T-helper 2 cell treated with Interferon-gamma antibody and Interleukin-4, amounts not matched to agents 5 μg/mL and 100 μg/mL, for 36 hours (primary cell): ENCODE data around the gene NDRG3.

Experiments used
- DNase-seq: peaks from one replicate; pipeline ENCODE4 v3.0.0; 2021; ENCODE audit warnings: low spot score
- H3K27ac Mint-ChIP-seq: one replicate; pipeline ENCODE4 v1.8.0; 2021; ENCODE audit warnings: mild to moderate bottlenecking, mixed read lengths
- H3K27me3 Mint-ChIP-seq: one replicate; pipeline ENCODE4 v1.8.0; 2021; ENCODE audit warnings: low read depth, mixed read lengths
- H3K36me3 Mint-ChIP-seq: one replicate; pipeline ENCODE4 v1.8.0; 2021; ENCODE audit warnings: low read depth, mixed read lengths
- H3K4me1 Mint-ChIP-seq: one replicate; pipeline ENCODE4 v1.8.0; 2021; ENCODE audit warnings: low read depth, mixed read lengths
- H3K4me3 Mint-ChIP-seq: one replicate; pipeline ENCODE4 v1.8.0; 2022; ENCODE audit warnings: mild to moderate bottlenecking, moderate library complexity, mixed read lengths
- H3K9me3 Mint-ChIP-seq: one replicate; pipeline ENCODE4 v1.8.0; 2021; ENCODE audit warnings: mixed read lengths

Gene NDRG3

DNA sequence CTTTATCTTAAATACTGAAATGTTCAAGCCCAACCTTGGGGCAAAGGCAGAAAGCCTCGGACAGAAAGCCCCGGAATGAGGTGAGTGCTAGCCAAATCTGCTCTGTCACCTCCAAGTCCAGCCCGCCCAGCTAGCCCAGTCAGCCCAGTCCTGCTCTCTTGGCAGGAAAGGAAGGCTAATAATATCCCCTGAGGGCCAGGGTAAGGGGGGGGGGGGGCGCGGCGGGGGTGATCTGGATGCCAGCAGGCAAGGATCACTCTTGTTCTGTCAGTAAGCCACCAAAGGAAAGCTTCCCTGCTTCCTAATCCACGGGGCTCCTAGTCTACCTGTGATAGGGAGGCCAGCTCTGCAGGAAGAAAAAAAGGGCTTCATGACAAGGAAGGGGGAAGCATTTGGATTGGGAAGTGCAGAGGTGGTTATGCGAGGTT is 1.1 kb downstream of the NDRG3 start:
- H3K27ac Mint-ChIP-seq, result peak overlapping the region; percentile 28
- H3K4me3 Mint-ChIP-seq, result peak overlapping the region; percentile 86
- H3K36me3 Mint-ChIP-seq, result no peaks in the 10 kb centered on the region
- H3K4me1 Mint-ChIP-seq, result peaks cover 17% of the 10 kb centered on the region
- H3K27me3 Mint-ChIP-seq, result no peaks in the 10 kb centered on the region
- H3K9me3 Mint-ChIP-seq, result no peaks in the 10 kb centered on the region
- no peak for DNase-seq

DNA sequence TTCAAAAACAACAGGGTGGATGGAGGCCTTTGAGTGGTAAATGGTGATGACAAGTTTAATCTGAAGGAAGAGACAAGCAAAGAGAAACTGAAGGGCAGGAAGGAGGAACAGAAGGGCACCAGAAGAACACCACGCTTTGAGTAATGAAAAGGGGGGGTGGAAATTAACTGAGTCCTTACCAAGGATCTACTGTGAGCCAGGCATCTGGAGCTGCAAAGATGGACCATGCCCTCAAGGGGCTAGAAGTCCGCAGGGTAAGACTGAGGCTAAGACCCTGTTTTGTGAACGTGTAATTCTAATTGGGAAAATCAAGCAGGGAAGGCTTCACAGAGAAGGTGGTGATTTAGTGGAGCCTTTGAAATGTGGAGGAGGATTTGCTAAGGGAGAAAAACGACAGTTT is 1.6 kb downstream of the NDRG3 start:
- no peak overlapping the region for H3K27ac Mint-ChIP-seq
- H3K4me3 Mint-ChIP-seq, result peak overlapping the region; percentile 67
- H3K27me3 Mint-ChIP-seq, result no peaks in the 10 kb centered on the region
- H3K4me1 Mint-ChIP-seq, result peaks cover 17% of the 10 kb centered on the region
- no peak for DNase-seq
- H3K36me3 Mint-ChIP-seq, result no peaks in the 10 kb centered on the region
- no peaks in the 10 kb centered on the region for H3K9me3 Mint-ChIP-seq

DNA sequence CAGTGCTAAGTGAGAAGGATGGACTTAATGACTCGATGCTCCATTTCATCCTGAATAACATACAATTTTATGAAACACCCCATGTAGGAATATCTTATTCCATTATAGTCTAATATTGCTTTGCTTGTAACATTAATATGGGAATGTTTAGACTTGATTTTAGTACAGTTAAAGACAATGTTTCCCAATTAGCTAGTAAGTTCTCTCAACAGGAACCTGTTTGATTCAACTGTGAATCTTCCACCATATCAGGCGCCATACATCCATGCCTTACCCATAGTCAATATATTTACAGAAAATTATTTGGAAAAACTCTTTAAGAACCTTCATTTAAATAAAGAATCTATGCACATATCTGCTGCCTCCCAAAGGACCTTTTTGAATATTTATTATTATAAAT is 3.3 kb downstream of the NDRG3 start:
- Mint-ChIP-seq H3K36me3 (no peaks in the 10 kb centered on the region), H3K4me3 (no peak overlapping the region), H3K27ac (no peak overlapping the region), H3K27me3 (no peaks in the 10 kb centered on the region), H3K9me3 (no peaks in the 10 kb centered on the region), H3K4me1 (peaks cover 17% of the 10 kb centered on the region)
- no peak for DNase-seq

DNA sequence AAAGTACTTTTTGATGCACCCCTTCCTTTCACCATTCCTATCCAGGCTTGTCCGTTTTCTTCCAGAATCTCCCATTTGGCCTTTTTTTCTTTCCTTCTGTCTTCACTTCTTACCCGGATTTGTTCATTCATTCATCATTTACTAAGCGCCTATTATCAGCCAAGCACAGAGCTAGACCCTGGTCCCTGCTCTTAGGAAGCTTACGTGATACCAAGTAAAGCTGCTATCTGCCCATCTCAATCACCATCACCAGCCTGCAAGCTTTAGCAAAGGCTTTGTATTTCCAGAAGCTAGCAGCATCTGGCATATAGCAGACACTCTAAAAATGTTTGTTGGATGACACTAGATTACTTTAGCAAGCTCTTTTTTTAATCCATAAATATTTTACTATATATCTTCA is 4.8 kb downstream of the NDRG3 start:
- Mint-ChIP-seq H3K27ac (no peak overlapping the region), H3K27me3 (no peaks in the 10 kb centered on the region), H3K4me3 (no peak overlapping the region), H3K36me3 (no peaks in the 10 kb centered on the region), H3K4me1 (peaks cover 16% of the 10 kb centered on the region), H3K9me3 (no peaks in the 10 kb centered on the region)
- no peak for DNase-seq

DNA sequence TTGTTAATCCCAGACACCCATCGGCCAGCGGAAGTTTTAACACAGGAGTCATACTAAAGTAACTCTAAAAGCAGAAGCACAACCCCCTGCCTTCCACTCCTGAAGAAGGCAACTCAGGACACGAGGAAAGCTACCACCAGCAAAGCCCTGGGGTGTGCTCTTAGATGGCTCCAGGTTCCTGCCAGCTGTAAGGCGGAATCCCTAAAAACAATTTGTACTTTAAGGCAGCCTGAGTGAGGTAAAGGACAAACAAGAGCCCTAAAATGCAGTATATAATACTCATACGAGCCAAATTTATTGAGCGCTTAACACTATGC is 8.7 kb downstream of the NDRG3 start:
- Mint-ChIP-seq H3K4me3 (no peak overlapping the region), H3K4me1 (peaks cover 30% of the 10 kb centered on the region)

DNA sequence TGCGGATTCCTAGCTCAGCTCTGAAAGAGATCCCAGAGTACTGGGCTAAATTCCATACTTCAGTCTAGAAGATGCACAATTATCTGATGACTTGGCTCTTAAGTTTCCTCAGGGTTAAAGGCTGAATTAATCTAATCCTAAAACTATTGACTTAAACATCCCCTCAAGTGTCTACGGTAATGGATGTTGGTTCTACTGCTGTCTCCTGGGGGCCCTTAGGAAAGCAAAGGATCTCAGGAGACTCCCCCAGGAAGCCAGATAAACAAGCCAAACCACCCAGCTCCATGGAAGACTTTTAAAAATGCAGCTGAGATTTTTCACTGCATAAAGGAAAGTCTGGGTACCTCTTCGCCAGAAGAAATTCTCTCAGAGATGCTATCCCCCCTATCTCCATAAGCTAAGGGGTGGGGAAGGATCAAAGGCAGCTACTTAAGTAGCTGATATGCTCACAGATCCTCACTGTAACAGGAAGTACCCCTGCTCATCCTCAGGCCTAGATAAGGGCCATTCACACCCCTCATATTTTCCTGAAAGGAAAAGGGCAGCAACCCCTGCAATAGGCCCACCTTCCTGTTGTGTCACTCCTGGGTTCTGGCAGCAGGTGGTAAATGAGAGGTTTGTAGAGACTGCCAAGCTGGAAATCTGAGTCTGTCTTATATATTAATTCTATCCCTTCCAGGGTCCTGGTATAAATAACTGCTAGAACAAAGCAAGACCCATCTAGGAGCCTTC is 9.3 kb downstream of the NDRG3 start:
- no peaks in the 10 kb centered on the region for H3K27me3 Mint-ChIP-seq
- H3K9me3 Mint-ChIP-seq, result no peaks in the 10 kb centered on the region
- no peaks in the 10 kb centered on the region for H3K36me3 Mint-ChIP-seq
- no peak for DNase-seq
- no peak overlapping the region for H3K27ac Mint-ChIP-seq
- H3K4me3 Mint-ChIP-seq, result no peak overlapping the region
- H3K4me1 Mint-ChIP-seq, result peaks cover 30% of the 10 kb centered on the region

More for the DNA sequence above, 8.7 kb downstream of the NDRG3 start:
- H3K9me3 Mint-ChIP-seq, result no peaks in the 10 kb centered on the region
- no peaks in the 10 kb centered on the region for H3K36me3 Mint-ChIP-seq
- no peak overlapping the region for H3K27ac Mint-ChIP-seq
- H3K27me3 Mint-ChIP-seq, result no peaks in the 10 kb centered on the region
- DNase-seq, result no peak

DNA sequence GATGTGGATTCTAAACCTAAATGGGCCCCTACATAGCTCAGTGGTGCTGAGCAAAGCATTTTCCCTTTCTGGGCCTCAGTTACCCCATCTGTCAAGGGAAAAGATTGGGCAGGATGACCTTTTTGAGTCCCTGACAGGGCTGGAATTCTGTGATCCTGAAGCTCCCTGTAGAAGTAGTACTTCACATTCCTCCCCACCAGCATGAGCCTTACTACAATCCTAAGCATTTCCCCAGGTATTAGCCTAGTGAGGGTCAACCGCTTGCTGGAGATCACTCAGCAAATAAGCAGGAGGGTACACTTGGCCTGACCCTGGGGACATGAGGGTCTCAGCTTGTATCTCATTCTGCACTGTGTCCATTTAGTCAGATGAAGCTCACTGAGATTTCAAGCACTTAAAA is 13.4 kb downstream of the NDRG3 start:
- H3K9me3 Mint-ChIP-seq, result no peaks in the 10 kb centered on the region
- peaks cover 40% of the 10 kb centered on the region for H3K4me1 Mint-ChIP-seq
- H3K4me3 Mint-ChIP-seq, result no peak overlapping the region
- H3K27ac Mint-ChIP-seq, result no peak overlapping the region
- no peaks in the 10 kb centered on the region for H3K27me3 Mint-ChIP-seq
- peaks cover 2% of the 10 kb centered on the region for H3K36me3 Mint-ChIP-seq
- DNase-seq, result no peak

DNA sequence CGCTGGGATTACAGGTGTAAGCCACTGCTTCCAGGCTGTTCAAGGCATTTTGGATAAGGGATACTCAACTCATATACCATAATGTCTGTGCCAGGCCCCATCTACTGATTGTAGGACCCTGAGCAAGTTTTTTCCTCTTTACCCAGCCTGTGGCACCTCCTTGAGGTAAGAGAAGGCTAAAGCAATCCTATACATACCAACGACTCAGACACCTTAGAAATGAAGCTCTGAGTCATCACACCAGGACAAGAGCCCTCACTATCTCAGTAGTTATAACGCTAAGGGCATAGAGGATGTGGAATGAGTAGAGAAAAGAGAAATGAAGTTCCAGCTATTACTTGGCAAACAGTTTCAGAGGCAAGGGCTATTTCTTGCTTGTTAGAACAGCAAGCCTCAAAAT is 16.9 kb downstream of the NDRG3 start:
- peak overlapping the region; percentile 6 for H3K27ac Mint-ChIP-seq
- DNase-seq, result peak; percentile 31
- H3K9me3 Mint-ChIP-seq, result no peaks in the 10 kb centered on the region
- peaks cover 2% of the 10 kb centered on the region for H3K36me3 Mint-ChIP-seq
- H3K4me3 Mint-ChIP-seq, result no peak overlapping the region
- peaks cover 25% of the 10 kb centered on the region for H3K4me1 Mint-ChIP-seq
- no peaks in the 10 kb centered on the region for H3K27me3 Mint-ChIP-seq

DNA sequence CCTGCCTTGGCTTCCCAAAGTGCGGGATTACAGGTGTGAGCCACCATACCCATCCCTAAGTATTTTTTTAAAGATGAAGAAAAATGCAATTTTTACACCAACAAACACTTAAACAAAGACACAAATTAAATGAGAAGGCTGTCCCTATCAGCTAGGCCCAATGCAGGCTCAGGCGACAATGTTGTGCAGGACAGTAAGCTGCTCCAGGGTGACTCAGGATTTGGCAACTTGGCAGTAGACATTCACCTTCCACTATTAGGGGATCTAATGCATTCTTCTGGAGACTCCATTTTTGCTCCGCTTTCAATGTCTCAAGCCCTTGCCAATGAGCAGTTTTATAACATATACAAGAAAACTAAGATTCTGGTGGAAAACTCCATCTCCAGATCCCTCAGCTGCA is 19.7 kb downstream of the NDRG3 start:
- Mint-ChIP-seq H3K4me1 (peaks cover 12% of the 10 kb centered on the region), H3K36me3 (peaks cover 3% of the 10 kb centered on the region), H3K4me3 (no peak overlapping the region), H3K9me3 (no peaks in the 10 kb centered on the region), H3K27ac (no peak overlapping the region), H3K27me3 (no peaks in the 10 kb centered on the region)
- no peak for DNase-seq

DNA sequence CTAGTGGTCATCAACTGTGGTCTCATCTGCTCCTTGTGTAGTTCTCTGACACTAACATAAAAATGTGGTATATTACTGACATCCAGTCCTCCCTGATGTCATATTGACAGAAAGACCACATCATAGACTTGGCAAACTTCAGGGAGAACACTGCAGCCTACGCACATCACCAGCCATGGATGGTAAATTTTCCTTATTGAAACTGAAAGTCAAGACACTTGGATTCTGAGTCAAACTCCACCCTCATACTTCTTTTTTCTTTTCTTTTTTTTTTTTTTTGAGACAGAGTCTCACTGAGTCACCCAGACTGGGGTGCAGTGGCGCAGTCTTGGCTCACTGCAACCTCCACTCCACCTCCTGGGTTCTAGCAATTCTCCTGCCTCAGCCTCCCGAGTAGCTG is 25.4 kb downstream of the NDRG3 start:
- H3K4me3 Mint-ChIP-seq, result no peak overlapping the region
- no peaks in the 10 kb centered on the region for H3K9me3 Mint-ChIP-seq
- DNase-seq, result peak; percentile 44
- H3K27ac Mint-ChIP-seq, result no peak overlapping the region
- peaks cover 3% of the 10 kb centered on the region for H3K4me1 Mint-ChIP-seq
- H3K36me3 Mint-ChIP-seq, result peaks cover 5% of the 10 kb centered on the region
- no peaks in the 10 kb centered on the region for H3K27me3 Mint-ChIP-seq

DNA sequence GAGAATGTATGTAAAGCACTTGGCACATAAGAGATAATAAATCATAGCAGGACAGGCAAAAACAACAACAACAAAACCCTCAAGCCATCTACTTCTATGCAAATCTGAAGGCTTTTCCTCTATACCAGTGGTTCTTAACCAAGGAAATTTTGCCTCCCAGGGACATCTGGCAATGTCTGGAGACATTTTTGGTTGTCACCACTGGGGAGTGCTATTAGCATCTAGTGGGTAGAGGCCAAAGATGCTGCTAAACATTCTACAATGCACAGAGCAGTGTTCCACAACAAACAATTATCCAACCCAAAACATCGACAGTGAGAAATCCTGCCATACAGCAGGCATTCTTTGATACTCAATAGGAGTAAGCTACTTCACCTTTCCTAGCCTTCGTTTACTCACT is 28.2 kb downstream of the NDRG3 start:
- no peak for DNase-seq
- H3K9me3 Mint-ChIP-seq, result no peaks in the 10 kb centered on the region
- H3K27me3 Mint-ChIP-seq, result no peaks in the 10 kb centered on the region
- H3K27ac Mint-ChIP-seq, result no peak overlapping the region
- H3K36me3 Mint-ChIP-seq, result peaks cover 7% of the 10 kb centered on the region
- peaks cover 9% of the 10 kb centered on the region for H3K4me1 Mint-ChIP-seq
- no peak overlapping the region for H3K4me3 Mint-ChIP-seq

DNA sequence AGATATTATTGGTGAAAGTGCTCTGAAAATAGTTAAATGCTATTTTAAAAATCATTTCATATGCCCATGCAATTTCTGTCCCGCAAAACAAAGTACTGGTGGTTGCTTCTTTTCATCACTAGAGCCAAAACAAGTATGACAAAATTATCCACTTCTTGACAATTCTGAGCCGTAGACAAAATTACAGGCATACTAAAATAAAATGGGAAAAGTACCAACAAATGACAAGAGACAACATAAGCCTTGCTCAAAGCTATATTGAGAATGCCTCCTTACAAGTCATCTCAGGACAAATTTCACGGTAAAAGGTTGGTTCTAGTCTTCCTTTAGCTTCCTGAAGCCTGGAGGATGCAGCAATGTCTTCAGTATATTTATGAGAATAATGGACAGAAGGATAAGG is 28.9 kb downstream of the NDRG3 start:
- no peak overlapping the region for H3K27ac Mint-ChIP-seq
- DNase-seq, result no peak
- peaks cover 7% of the 10 kb centered on the region for H3K36me3 Mint-ChIP-seq
- H3K4me1 Mint-ChIP-seq, result peaks cover 9% of the 10 kb centered on the region
- no peak overlapping the region for H3K4me3 Mint-ChIP-seq
- no peaks in the 10 kb centered on the region for H3K27me3 Mint-ChIP-seq
- H3K9me3 Mint-ChIP-seq, result no peaks in the 10 kb centered on the region

DNA sequence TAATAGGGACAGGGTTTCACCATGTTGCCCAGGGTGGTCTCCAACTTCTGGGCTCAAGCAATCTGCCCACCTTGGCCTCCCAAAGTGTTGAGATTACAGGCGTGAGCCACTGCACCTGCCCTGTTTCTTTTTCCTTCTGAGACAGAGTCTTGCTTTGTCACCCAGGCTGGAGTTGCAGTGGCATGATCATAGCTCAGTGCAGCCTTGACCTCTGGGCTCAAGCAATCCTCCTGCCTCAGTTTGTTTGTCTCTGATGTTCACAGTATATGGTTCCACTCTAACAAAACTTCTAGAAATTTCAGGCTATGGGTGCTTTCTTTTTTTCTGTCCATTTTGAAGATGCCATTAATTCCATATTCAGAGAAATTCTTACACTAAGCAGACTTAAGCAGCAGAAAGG is 33.1 kb downstream of the NDRG3 start:
- H3K36me3 Mint-ChIP-seq, result peaks cover 2% of the 10 kb centered on the region
- H3K4me3 Mint-ChIP-seq, result no peak overlapping the region
- H3K27me3 Mint-ChIP-seq, result no peaks in the 10 kb centered on the region
- H3K27ac Mint-ChIP-seq, result no peak overlapping the region
- no peaks in the 10 kb centered on the region for H3K9me3 Mint-ChIP-seq
- peaks cover 5% of the 10 kb centered on the region for H3K4me1 Mint-ChIP-seq
- DNase-seq, result no peak

DNA sequence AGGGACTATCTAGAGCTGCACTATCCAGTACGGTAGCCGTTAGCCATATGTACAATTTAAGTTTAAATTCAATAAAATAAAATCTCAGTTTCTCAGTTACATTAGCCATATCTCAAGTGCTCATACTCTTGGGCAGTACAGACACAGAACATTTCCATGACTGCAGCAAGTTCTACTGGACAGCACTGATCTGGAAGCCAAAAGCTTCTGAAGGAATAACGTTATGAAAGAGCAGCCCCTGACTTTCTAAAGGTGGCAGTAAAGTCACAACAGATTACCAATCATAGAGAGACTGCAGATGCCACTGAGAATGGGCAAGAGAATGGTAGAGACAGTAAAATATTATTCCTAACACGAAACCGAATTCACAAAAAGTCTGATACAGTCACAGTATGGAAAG is 36.8 kb downstream of the NDRG3 start:
- H3K27ac Mint-ChIP-seq, result no peak overlapping the region
- peaks cover 10% of the 10 kb centered on the region for H3K4me1 Mint-ChIP-seq
- no peak overlapping the region for H3K4me3 Mint-ChIP-seq
- H3K27me3 Mint-ChIP-seq, result no peaks in the 10 kb centered on the region
- DNase-seq, result no peak
- peaks cover 4% of the 10 kb centered on the region for H3K36me3 Mint-ChIP-seq
- H3K9me3 Mint-ChIP-seq, result no peaks in the 10 kb centered on the region

DNA sequence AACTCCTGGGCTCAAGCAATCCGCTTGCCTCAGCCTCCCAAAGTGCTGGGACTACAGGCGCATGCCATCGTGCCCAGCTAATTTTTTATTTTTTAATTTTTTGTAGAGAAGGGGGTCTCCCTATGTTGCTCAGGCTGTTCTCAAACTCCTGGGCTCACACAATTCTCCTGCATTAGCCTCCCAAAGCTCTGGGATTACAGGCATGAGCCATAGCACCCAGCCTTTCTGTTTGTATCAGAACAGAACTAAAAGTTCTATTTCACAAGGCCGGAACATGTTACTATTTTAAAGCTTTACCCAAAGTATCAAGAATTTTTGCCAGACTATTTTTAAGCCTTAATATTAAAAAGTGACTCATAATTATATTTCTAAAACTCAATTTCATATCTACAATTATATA is 42.4 kb downstream of the NDRG3 start:
- no peaks in the 10 kb centered on the region for H3K9me3 Mint-ChIP-seq
- no peak for DNase-seq
- peaks cover 2% of the 10 kb centered on the region for H3K36me3 Mint-ChIP-seq
- no peaks in the 10 kb centered on the region for H3K27me3 Mint-ChIP-seq
- H3K4me3 Mint-ChIP-seq, result no peak overlapping the region
- no peak overlapping the region for H3K27ac Mint-ChIP-seq
- peaks cover 5% of the 10 kb centered on the region for H3K4me1 Mint-ChIP-seq
